Activated CD8-positive, alpha-beta memory T cell treated with anti-CD3 and anti-CD28 coated beads, Interleukin-2, amount 50 U/mL, for 48 hours (primary cell): ENCODE measurements around the gene OR5B21.
A peak's percentile ranks its signal among the peaks of the same experiment; 100 is the strongest.

Experiments
- DNase-seq: peaks from one replicate; pipeline ENCODE4 v3.0.0-alpha.2; 2020

OR5B21 gene

DNA sequence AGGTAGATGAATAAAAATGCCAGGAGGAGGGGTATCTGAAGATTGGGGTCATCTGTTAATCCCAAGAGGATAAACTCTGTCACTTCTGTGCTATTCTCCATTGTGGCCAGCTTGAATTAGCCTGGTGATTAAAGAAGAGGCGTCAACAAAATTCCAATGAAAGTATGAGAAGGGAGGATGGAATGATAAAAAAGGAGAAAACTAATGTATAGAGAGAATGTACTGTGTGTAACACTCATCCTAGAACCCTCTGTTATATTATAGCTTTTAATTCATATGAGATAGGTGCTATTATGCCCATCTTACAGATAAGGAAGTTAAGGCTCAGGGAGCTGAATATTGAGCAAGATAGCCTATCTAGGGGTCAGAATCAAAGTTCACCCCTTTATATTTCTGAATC, at the start of gene OR5B21:
Gene OR5B21 (minus strand): TSS at position 101 of the 400 bp plus-strand sequence. CDS start 0 bp downstream, at position 101.
- no peak for DNase-seq

DNA sequence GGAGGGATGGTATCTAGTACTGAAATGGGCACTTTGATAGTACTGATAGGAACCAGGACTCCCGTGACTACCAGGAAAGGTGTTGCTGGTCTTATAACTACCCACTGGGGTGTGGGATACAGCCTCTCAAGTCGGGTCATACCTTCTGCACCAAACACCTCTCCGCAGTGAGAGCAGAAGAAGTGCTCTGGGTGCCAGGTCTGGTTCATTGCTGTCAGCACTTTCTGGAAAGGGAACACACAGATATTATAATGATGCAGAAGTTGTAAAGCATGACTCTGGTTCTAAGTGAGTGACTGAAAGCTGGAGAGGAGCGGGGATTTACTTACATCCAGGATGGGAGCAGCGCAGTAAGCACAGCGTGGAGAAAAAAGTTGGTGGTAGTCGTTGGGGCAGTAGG, 41.7 kb upstream of the OR5B21 start:
- DNase-seq: no peak

DNA sequence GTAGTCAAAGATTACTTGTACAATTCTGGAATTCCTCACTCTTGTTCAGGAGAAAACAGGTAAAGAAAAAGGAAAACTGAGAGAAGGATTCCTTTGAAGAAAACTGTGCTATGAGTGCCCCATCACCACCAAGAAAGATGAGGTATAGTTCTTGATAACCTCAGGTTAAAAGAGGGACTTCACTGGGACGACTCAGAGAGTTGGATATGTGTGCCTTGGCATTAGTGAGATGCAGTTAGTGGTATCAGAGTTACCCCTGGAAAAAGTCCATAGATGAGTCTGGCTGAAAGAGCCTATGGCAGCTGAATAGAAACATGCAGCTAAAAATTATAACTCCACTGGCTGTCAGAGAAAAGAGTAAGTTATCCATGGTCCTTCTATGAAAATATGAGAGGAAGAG, 38.9 kb upstream of the OR5B21 start:
- DNase-seq: no peak

DNA sequence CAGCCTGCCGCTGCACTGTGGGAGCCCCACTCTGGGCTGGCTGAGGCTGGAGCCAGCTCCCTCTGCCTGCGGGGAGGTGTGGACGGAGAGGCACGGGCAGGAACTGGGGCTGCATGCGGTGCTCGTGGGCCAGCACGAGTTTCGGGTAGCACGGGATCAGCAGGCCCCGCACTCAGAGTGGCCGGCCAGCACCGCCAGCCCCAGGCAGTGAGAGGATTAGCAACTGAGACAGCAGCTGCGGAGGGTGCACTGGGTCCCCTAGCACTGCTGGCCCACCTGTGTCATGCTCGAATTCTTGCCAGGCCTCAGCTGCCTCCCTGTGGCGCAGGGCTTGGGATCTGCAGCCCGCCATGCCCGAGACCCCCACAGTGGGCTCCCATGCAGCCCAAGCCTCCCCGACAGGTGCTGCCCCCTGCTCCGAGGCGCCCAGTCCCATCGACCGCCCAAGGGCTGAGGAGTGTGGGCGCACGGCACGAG, 24.0 kb upstream of the OR5B21 start:
- DNase-seq: no peak

DNA sequence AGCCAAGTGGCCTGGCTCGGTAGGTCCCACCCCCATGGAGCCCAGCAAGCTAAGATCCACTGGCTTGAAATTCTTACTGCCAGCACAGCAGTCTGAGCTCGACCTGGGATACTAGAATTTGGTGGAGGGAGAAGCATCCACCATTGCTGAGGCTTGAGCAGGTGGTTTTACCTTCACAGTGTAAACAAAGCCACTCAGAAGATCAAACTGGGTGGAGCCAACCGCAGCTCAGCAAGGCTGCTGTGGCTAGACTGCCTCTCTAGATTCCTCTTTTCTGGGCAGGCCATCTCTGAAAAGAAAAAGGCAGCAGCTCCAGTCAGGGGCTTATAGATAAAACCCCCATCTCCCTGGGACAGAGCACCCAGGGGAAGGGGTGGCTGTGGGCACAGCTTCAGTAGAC, 22.3 kb upstream of the OR5B21 start:
- DNase-seq: no peak

DNA sequence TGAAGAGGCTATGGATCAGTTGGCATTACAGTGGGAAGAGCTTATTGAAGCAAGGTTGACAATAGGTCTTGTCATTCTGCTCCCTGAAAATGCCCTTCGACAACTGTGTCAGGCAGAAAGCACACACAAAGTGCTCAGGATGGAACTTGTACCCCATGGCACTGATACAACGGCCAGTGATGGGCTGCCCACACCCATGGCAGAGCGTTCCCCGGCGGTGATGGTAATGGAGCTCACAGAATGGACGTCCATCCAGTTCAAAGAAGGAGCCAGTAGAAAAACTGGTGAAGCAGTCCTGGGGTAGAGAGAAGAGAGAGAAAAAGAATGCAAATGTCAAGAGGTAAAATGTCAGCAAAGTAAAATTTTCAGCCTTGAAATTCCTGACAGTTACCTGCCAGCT, 19.5 kb upstream of the OR5B21 start:
- DNase-seq: no peak

DNA sequence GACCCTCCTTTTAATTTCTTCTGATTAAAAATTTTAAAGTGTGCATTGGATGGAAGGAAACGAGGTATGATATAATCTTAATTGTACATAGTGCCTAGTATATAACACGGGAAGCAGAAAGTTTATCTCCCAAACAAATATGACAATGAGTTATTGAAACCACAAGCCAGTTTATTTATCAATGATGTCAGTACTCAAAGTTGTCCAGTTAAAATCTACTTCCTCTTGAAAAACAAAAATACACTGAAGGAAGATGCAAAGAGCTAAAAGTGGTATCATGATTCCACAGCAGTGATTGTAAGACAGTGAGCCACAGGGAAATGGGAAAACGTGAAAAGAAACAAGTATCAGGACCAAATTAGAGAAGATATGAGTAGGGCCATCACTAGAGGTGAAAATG, 18.8 kb upstream of the OR5B21 start:
- DNase-seq: no peak

DNA sequence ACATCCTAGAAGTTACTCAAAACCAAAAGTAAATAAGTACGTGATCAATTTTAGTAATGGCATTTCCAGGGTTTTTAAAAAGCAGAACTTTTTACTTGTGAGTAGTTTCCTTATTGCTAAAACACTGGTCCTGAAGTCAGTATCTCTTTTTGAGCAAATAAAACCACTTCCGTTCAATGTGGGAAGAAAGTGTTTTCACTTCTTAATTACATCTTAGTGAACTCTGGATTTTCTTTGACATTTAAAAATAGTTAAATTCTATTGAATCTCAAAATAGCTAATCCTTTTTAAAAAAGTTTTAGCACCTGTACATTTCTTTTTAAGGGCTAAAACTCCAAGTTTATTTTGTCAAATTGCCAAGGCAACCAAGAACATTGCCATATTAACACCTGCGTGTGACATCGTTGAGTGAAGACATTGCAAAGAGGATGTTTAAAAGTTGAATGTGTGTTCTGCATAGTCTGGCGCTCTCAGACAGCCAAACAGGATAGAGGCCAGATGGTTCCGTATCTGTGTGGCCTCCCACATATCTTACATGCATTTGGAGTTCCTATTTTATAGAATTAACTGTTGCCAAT, 17.2 kb upstream of the OR5B21 start:
- DNase-seq: no peak

DNA sequence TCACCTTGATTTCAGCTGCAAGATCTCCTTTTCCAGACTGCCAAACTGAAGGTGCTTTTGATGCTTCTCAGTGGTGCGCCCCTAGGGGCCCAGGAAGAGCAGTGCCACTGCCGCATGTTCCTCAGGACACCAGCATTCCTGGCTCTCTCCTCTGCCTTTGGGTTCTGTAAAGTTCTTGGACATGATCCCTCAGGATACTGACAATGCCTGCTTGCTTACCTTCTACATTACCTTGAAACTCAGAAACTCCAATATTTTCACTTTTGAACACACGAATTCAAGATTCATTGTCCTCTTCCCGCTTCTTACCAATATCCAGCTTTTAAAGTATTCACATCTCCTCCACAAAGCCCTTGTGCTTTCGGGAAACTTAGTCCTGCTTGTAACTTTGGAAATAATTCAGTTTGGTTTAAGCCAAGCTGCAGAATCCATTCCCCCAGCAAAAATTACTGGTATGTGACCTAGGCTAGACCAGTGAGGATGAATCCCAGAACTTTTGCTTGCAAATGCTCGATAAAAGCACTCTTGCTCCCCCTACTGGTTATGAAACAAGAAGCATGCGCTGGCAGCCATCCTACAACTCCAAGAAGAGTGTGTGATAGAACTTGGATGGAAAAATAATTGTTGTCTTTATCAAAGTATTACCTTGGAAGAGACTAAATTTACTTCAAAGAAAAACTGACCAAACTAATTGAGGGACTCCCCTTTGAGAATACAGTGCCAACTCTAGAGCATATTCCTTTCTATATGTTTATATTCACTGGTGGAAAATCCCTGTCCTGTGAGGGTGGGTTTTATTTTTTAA, 16.5 kb upstream of the OR5B21 start:
- DNase-seq: peak; percentile 67

DNA sequence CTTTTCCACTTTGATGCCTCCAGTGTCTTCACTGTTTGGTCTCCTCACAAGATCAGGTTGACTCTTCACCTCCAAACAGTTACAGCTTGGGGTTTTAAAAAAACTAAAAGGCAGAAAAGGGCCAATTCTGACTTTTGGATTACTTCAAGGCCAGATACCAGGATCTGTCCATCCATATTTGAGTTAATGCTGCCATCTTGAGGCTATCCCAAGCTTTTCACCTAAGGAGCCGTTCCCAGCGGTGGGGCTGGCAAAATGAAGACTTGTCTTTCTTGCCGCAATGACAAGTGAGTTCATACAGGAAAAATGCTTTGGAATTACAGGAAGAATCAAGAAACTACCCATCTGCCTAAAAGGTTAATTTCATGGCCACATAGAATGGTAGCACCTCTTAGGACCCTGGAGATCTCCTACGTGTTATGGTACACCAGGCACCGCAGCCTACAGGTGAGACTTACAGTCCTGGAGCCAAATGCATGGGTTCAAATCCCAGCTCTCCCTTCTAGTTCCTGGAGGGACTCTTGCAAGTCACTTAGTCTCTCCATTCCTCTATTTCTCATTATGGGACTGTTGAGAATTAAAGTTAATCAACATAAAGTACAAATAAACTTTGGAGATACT, 6.0 kb upstream of the OR5B21 start:
- no peak for DNase-seq

DNA sequence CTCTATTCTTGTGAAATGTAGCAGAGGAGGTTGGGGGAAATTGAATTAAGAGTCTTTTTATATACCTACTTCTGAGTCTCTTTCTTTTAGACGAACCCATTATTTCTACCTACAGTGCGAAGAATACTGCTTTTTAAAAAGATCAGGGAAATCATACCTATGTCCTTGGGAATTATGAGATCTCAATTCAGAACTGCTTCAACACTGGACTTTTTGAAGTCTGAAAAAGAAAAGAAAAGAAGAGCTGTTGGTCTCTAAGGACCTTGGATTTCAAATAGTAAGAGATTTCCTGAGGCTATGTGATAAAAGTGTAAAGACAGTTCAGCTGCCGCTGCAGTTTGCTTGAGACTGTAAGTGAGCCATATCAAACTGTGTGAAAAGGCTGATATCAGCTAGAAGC, 3.7 kb upstream of the OR5B21 start:
- DNase-seq: no peak

DNA sequence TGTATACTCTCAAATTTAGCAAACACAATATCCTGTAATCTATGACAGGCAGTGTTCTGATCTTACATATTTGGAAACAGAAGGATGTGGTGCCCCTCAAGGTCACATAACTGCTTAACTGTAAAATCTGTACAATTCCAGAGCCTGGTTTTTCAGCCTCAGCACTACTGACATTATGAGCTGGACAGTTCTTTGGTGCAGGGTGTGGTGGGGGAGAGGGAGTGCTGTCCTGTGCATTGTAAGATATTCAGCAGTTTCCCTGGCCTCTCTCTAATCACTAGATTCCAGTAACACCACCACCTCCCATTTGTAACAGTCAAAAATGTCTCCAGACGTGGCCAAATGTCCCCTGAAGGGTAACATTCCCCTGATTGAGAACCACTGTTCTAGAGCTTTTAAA, 1.8 kb upstream of the OR5B21 start:
- DNase-seq: no peak

DNA sequence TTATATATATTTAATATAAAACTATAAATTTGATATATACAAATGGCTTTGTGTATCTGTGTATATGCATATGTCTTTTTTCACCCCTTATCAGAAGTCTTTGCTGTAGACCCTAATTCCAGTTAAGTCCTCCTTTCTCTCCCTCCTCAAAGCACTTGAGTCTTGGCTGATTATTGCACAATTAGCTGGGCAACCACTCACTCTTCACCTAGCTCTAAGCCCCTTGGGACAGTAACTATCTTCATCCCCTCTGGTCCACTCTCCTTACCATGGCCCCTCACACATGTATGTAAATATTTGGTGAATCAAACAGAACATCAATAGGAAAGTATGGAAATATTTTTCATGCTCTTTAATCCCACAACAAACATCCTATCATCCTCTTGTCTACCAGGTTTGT, 909 bp upstream of the OR5B21 start:
- DNase-seq: no peak

DNA sequence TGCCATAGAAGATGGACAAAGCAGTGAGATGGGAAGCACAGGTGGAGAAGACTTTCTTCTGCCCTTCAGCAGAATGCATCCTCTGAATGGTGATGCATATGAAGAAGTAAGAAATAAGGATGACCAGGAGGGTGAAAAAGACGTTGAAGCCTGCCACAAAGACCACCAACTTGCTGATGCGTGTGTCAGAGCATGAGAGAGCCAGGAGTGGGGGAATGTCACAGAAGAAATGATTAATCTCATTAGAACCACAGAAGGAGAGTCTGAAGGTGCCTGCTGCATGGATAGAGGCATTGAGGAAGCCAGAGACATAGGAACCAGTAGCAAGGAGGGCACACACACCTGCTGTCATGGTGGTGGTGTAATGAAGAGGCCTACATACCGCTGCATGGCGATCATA, 550 bp downstream of the OR5B21 start:
- DNase-seq: no peak

DNA sequence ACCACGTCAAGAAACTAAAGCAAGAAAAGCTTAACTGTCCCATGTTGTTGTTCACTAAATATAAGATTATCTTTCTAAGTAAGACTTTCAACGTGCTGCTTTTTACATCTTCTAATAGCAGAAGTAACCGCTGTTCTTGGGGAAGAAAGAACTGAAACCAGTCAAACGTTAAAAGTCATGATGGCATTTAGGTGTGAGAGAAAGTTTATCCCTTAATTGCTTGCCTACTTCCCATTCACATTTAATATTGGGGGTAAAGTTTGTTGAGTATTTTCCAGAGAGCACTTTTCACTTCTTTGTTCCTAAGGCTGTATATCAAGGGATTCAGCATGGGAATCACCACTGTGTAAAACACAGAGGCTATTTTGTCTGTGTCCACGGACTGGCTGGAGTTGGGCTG, 970 bp downstream of the OR5B21 start:
- DNase-seq: no peak

DNA sequence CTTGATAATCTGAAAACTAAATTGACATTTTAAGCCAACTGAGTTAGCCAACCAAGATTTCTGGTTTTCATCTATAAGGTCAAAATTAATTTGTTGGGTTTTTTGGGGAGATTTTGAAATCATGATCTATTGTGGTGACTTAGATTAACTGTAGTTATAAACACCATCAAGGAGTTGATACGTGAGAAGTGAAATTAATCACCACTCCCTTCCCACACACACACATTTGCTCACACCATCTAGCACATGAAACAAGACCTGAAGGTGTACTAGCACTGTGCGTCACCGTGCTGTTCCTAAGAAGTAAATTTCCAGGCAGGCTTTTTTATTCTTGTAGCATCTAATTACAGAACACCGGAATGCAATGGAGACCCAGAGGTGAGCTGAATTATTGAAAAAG, 2.1 kb downstream of the OR5B21 start:
- no peak for DNase-seq

DNA sequence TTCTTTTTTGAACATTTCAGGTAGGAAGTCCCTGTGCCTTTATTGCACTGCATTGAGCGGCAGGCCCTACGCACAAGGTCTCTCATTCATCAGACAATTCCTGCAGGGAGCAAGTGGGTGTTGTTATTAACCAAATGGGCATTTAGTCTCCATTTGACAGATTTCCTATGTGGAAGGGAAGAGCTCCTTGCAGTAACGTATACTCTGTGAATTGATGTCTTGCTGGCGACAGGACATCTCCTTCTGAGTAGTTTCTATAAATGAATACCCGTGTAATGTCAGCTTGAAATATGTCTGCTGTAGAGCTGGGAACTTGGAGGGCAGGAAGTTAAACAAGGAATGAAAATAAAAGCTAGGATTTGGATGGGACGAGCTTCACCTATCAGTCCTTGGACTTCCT, 3.7 kb downstream of the OR5B21 start:
- no peak for DNase-seq

DNA sequence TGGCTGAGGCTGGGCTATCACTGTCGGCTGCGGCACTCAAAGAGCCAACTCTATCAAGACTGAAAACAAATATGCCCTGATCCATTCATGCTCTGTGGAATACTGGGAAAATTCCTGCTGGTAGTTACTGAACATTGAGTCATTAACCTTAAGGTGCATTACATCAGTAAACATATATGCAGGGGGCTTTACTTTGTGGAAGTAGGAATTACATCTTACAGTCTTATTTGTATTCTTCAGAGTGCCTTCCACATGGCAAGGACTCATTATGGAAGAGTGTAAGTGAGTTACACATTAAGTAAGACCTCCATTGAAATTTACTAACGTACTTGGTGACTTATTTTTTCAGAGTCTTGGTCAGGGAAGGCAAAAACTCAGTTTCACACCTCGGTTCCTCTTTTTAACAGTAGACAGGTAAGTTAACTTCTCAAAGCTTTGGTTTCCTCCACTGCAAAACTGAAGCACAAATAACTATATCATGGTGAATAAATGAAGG, 4.5 kb downstream of the OR5B21 start:
- DNase-seq: no peak

DNA sequence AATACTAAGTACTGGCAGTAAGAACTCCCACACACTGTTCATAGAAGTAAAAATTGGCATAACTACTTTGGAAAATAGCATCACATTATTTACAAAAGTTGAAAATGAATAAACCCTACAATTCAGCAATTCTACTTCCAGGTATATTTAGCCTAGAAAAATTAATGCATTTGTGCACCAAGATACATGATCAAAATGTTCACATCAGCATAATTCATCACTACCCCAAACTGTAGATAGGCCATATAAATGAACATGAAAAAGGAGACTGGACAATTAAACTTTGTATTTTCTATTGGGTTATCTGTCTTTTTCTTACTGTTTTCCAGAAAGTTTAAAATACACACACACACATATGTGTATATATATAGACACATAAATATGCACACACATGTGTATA, 5.9 kb downstream of the OR5B21 start:
- no peak for DNase-seq

DNA sequence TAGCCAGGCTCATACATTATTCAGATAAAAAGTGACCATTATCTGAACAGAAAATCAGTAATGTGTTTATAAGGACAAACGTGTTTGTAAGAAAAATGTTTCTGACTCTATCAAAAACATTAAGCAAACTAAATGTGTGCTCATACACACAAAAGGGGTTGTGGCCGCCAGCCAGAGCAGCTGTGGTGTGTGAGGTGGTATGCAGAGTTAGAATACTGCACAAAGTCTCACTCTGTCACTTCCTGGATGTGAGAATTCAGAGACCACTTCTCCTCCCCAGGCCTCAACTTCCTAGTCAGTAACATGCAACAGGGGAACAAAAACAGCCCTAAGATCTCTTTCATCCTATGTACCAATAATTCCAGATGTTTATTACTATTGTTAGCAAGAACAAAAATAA, 9.4 kb downstream of the OR5B21 start:
- no peak for DNase-seq

DNA sequence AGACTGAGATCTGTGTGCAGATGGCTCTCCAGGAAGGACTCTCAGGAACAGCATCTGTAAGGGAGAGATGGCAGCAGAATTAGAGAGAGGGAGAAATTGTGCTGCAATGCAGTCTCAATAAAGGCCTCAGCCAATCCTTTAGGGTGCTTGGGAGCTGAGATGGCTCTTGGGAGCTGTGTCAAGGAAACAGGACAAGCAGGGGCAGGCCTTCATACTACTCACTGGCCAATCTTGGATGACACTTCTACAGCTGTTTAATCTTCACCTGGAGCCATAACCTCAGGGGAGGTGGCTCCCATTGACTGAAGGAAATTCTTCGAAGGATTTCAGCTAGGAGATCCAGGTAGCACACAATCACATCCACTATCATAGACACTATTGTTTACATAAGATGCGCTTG, 10.0 kb downstream of the OR5B21 start:
- no peak for DNase-seq

DNA sequence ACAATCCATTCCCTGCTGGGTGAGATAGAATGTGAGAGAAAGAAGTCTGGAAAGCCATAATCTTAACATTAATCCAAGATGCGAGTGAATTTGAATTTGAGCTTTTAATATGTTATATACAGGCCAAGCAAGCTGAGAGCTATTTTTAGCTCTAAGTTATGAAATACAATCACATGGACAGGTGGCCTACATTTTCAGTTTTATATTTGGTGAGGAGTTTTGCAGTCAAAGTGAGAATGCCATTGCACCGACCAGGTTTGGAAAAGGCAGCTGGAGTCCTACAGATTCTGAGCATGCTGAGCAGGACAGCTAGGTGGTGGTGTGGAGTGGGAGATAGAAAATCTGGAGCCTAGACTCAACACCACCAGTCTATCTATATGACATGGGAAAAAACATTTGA, 12.0 kb downstream of the OR5B21 start:
- DNase-seq: no peak

DNA sequence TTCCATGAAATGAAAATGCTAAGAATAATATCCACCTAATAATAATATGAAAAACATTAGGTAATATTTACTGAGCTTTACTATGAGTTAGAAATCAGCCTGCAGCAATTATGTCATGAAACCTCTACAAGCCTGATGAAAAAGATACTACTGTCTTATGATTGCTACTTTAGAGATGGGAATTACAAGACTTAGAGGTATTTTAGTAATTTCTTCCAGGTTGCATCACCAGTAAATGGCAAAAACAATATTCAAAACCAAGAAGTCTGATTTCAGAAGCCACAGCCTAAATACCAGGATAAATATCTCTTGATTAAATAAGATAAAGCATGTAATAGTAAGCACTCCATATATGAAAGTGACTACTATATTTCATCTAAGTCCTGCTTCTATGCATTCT, 13.8 kb downstream of the OR5B21 start:
- DNase-seq: no peak

DNA sequence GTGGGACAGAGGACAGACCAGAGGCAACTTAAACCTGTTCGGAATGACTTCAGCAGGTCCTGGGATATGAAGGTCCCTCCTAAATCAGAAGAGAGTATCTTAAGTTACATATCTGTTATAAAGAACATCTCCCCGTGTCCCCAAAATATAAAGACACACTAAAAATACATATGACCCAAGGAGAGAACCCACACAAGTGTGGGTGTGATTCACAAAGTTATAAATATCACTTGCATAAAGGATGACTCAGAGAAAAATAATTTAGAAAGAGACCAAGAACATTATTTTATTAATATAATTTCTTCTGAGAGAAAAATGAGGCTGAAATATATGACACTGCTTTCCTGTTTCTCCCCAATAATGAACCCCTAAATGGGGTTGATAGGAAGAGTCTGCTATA, 14.2 kb downstream of the OR5B21 start:
- no peak for DNase-seq
